Spleen (tissue), 11 donors: ENCODE data around the gene HEG1. TPM values are rescaled to one million over a fixed set of nuclear protein-coding genes. Genes with fewer than 3 reads are reported as not detected.

Experiments
- DNase-seq: peaks from one replicate; pipeline ENCODE4 v3.0.0-alpha.2; 2020
- H3K27ac ChIP-seq, 8 donors: fragments of 200-600 bp; sonication (generic) in 7 of 8; 1 replicate in 4 of 8; 2 replicates in 4 of 8; pipeline versions ENCODE4 v1.5.0 to v1.8.0; 2016 to 2021; ENCODE audit warnings: inconsistent platforms in 4 of 8, mild to moderate bottlenecking in 4 of 8, moderate library complexity in 1 of 8
- H3K27me3 ChIP-seq, 7 donors: fragments of 200-600 bp; sonication (generic) in 6 of 7; replicated peaks in 1 of 7; 1 replicate in 4 of 7; 2 replicates in 3 of 7; pipeline versions ENCODE4 v1.5.0 to v1.8.0; 2016 to 2021; ENCODE audit warnings: inconsistent platforms in 3 of 7, mild to moderate bottlenecking in 1 of 7
- H3K36me3 ChIP-seq, 6 donors: fragments of 200-600 bp; sonication (generic) in 5 of 6; 1 replicate in 4 of 6; 2 replicates in 2 of 6; pipeline versions ENCODE4 v1.5.0 to v1.8.0; 2016 to 2021; ENCODE audit warnings: inconsistent platforms in 2 of 6
- H3K4me1 ChIP-seq, 6 donors: fragments of 200-600 bp; sonication (generic) in 5 of 6; 1 replicate in 3 of 6; 2 replicates in 3 of 6; pipeline versions ENCODE4 v1.5.0 to v1.8.0; 2016 to 2021; ENCODE audit warnings: inconsistent platforms in 3 of 6
- H3K4me3 ChIP-seq, 8 donors: fragments of 200-600 bp; sonication (generic) in 7 of 8; 1 replicate in 4 of 8; 2 replicates in 4 of 8; pipeline versions ENCODE4 v1.5.0 to v1.8.0; 2016 to 2021; ENCODE audit warnings: inconsistent platforms in 4 of 8, mild to moderate bottlenecking in 4 of 8, moderate library complexity in 2 of 8
- H3K9me3 ChIP-seq, 8 donors: fragments of 200-600 bp; sonication (generic) in 7 of 8; 1 replicate in 4 of 8; 2 replicates in 4 of 8; pipeline versions ENCODE4 v1.5.0 to v1.8.0; 2016 to 2021; ENCODE audit warnings: inconsistent platforms in 4 of 8
- POLR2A ChIP-seq, 3 donors: fragments of 450-650 bp; IDR thresholded peaks; one replicate each; pipeline ENCODE4 v1.5.1; 2017; ENCODE audit warnings: antibody characterized with exemption in 3 of 3, mild to moderate bottlenecking in 1 of 3
- POLR2AphosphoS5 ChIP-seq, 3 donors: sonication (generic); formaldehyde crosslinking; IDR thresholded peaks; one replicate each; pipeline ENCODE4 v1.5.1; 2017; ENCODE audit warnings: antibody characterized with exemption in 3 of 3
- WGBS, 5 donors: extraction: QIAGEN DNeasy Blood & Tissue Kit in 3 of 5; methylation state at CpG; one replicate each; pipeline versions ENCODE4 v1.1.5 to v1.1.7; 2013 to 2018; 5-methylcytosine and 5-hydroxymethylcytosine counted together
- intact Hi-C: fragments of 100-400 bp; cut with DNase I; formaldehyde crosslinking; loops from one replicate; pipeline ENCODE4 v1.15.0; 2023; ENCODE audit warnings: low total_unique reads
- polyA plus RNA-seq, 3 donors: library from polyadenylated mRNA; stranded (reverse); fragments of 200-250 nt; gene quantifications; one replicate each; pipeline ENCODE4 v1.2.1, GENCODE V29; 2013
- total RNA-seq, 7 donors: library from RNA; depleted of rRNA in 3 of 7; stranded (reverse); fragments of >200 nt in 3 of 7; fragmentation: NEBNext Ultra II Directional in 4 of 7; extraction: Animal tissue kit (Norgen Biotek cat#: 25700) in 4 of 7; gene quantifications; one replicate each; pipeline versions ENCODE4 v1.1.0 to v1.2.1, GENCODE V29; 2016 to 2021
- TF ChIP-seq, protein P1 (sequence below), 11 experiments: fragments of 200-600 bp in 7 of 11; fragments of 450-650 bp in 4 of 11; sonication (generic) in 4 of 11; IDR thresholded peaks in 8 of 11; conservative IDR thresholded peaks in 3 of 11; 1 replicate in 7 of 11; 2 replicates in 4 of 11; pipeline versions ENCODE4 v1.4.0 to v1.8.0; 2016 to 2021; ENCODE audit warnings: antibody characterized with exemption in 11 of 11, inconsistent platforms in 4 of 11, mild to moderate bottlenecking in 1 of 11
- donor health status: healthy with polysubstance abuse.
- donor health status: DM: no; HTN: no; CAD: no; lungs with moderate emphysema.
- donor health status: DM: no; HTN: no; CAD: no.
- donor health status: Bipolar disorder and iron deficiency.
- donor health status: healthy.
- donor health status: DM: no; HTN: no; CAD: no.
- donor health status: DM: yes; HTN: yes; CAD: no.

The HEG1 gene
- total and polyA plus RNA-seq, 10 donors, result 3.1 to 87.9 (median 64.7) TPM

DNA sequence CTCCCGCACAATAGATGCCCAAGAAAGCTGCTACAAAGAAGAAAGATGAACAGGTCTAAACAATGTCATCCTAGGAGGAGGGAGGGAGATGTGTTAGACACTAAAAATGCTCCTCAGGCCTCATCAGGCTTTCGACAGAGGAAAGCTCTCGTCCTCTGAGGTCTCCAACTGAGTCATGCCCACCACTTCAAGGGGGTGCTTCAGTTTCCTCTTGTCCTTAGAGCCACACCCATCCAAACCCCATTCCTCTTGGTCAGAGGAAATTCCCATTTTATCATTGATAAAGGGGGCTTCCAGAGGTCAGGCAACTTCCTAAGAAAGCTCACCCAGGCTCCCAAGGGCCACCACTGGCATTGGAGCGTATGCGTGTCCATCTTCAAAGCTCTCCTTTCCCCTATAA is 50.1 kb downstream of the HEG1 start:
- no peaks in the 10 kb centered on the region for H3K27me3 ChIP-seq
- no peak for TF ChIP-seq POLR2AphosphoS5 (IDR thresholded peaks at IDR 0.05)
- no peak for TF ChIP-seq POLR2A (IDR thresholded peaks at IDR 0.05)
- TF ChIP-seq, protein P1, sequence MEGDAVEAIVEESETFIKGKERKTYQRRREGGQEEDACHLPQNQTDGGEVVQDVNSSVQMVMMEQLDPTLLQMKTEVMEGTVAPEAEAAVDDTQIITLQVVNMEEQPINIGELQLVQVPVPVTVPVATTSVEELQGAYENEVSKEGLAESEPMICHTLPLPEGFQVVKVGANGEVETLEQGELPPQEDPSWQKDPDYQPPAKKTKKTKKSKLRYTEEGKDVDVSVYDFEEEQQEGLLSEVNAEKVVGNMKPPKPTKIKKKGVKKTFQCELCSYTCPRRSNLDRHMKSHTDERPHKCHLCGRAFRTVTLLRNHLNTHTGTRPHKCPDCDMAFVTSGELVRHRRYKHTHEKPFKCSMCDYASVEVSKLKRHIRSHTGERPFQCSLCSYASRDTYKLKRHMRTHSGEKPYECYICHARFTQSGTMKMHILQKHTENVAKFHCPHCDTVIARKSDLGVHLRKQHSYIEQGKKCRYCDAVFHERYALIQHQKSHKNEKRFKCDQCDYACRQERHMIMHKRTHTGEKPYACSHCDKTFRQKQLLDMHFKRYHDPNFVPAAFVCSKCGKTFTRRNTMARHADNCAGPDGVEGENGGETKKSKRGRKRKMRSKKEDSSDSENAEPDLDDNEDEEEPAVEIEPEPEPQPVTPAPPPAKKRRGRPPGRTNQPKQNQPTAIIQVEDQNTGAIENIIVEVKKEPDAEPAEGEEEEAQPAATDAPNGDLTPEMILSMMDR (IDR thresholded peaks at IDR 0.05 in 8 of 11, conservative IDR thresholded peaks at IDR 0.05 in 3 of 11), result no peak
- intact Hi-C loops, result no loop called here
- peaks cover 3 to 100% (median 89%) of the 10 kb centered on the region in 6 donors for H3K36me3 ChIP-seq
- H3K4me3 ChIP-seq, result no peak overlapping the region
- no peaks in the 10 kb centered on the region for H3K9me3 ChIP-seq
- DNase-seq, result no peak
- peaks cover 0 to 21% (median 4%) of the 10 kb centered on the region in 6 donors for H3K4me1 ChIP-seq
- WGBS, 5 donors, result 82 to 89% (median 83%) methylated on average over 5 of the region's 5 CpGs
- H3K27ac ChIP-seq, result no peak overlapping the region

DNA sequence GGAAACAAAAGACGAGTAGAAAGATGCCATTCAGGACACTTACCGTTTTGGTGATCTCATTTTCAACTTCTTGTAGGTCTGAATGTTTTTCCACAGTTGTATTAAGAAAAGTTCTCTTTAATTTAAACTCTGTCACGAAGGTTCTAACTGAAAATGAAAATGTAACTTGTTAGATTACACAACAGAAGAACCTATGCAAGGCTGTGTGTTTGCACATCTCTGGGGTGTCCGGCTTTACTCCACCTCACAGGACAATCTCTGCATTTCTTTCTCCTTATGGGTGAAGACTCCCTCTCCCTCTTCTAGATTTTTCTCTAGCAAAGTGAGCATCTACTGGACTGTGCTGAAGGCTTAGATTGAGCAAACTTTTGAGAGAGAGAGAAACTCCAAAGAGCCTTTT is 50.6 kb downstream of the HEG1 start:
- Histone ChIP-seq H3K4me1 (peaks cover 0 to 24% (median 4%) of the 10 kb centered on the region in 6 donors), H3K27me3 (no peaks in the 10 kb centered on the region), H3K4me3 (no peak overlapping the region), H3K27ac (no peak overlapping the region), H3K36me3 (peaks cover 3 to 100% (median 87%) of the 10 kb centered on the region in 6 donors), H3K9me3 (no peaks in the 10 kb centered on the region)
- TF ChIP-seq, protein P1 (IDR thresholded peaks at IDR 0.05 in 8 of 11, conservative IDR thresholded peaks at IDR 0.05 in 3 of 11), result no peak
- TF ChIP-seq POLR2AphosphoS5 (IDR thresholded peaks at IDR 0.05), result no peak
- TF ChIP-seq POLR2A (IDR thresholded peaks at IDR 0.05), result no peak
- WGBS, 5 donors, result 77 to 88% (median 84%) methylated on average over 4 of the region's 4 CpGs
- no peak for DNase-seq
- intact Hi-C loops, result no loop called here

DNA sequence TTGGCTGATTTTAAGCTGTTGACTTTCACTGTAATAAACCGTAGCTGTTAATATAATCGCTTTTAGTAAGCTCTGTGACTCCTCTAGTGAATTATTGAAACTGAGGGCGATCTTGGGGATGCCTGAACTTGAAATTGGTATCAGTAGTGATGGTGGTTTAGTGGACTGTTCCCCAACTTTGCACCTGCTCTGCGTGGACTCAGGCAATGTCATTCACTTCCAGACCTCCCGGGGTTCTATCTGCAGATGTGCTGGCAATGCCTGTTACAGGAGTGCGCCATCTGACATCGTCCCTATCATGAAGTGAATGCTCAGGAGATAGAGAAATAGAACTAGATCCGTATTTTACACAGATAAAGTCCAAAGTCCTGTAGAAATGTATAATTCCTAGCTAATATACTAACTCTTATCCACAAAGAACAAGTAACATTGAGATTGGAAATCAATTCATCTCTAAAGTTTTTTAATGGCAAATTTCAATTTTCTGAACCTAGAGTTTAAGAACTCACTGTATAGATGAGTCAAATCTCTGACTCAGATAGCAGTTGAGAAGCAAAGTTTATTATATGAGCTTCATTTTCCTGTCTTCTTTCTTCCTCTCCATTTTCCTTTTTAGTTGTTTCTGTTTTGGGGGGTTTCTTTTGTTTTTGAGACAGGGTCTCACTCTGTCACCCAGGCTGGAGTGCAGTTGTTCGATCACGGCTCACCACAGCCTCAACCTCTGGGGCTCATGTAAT is 51.8 kb downstream of the HEG1 start:
- Histone ChIP-seq H3K9me3 (no peaks in the 10 kb centered on the region), H3K27ac (peak overlapping the region in 2 of 8 donors; percentile 4), H3K36me3 (peaks cover 3 to 99% (median 83%) of the 10 kb centered on the region in 6 donors), H3K4me1 (peaks cover 0 to 36% (median 16%) of the 10 kb centered on the region in 6 donors), H3K4me3 (no peak overlapping the region), H3K27me3 (no peaks in the 10 kb centered on the region)
- TF ChIP-seq, protein P1 (IDR thresholded peaks at IDR 0.05 in 8 of 11, conservative IDR thresholded peaks at IDR 0.05 in 3 of 11), result no peak
- no peak for TF ChIP-seq POLR2AphosphoS5 (IDR thresholded peaks at IDR 0.05)
- TF ChIP-seq POLR2A (IDR thresholded peaks at IDR 0.05), result no peak
- no peak for DNase-seq
- 89 to 96% (median 93%) methylated on average over 10 of the region's 10 CpGs for WGBS, 5 donors
- intact Hi-C loops, result no loop called here

DNA sequence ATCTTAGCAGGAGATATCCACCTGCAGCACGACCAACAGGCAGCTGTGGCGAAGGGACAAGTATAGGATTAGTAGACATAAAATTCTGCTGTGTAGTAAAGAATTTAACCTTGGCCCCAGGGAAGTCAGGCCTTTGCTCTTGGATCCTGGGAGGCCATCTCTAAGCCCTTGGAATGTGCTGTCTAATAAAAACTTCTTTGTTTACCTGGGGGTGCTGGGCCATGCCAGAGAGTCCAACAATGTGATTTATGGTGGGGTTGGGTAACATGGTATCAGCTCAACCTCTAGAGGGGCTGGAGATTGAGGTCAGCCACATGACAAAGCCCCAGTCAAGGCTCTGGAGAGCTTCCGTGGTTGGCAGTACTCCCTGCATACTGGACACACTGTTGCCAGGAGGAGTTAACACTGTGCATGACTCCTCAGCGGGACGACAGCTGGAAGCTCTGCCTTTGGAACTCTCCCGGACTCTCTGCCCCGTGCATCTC is 52.4 kb downstream of the HEG1 start:
- TF ChIP-seq POLR2AphosphoS5 (IDR thresholded peaks at IDR 0.05) (no peak), POLR2A (IDR thresholded peaks at IDR 0.05) (no peak)
- TF ChIP-seq, protein P1 (IDR thresholded peaks at IDR 0.05 in 8 of 11, conservative IDR thresholded peaks at IDR 0.05 in 3 of 11), result no peak
- Histone ChIP-seq H3K27ac (peak overlapping the region in 2 of 8 donors; percentile 4), H3K9me3 (no peaks in the 10 kb centered on the region), H3K36me3 (peaks cover 3 to 99% (median 78%) of the 10 kb centered on the region in 6 donors), H3K4me1 (peaks cover 0 to 42% (median 18%) of the 10 kb centered on the region in 6 donors), H3K27me3 (no peaks in the 10 kb centered on the region), H3K4me3 (no peak overlapping the region)
- DNase-seq, result no peak
- intact Hi-C loops, result no loop called here
- 56 to 76% (median 64%) methylated on average over 7 of the region's 7 CpGs for WGBS, 5 donors
